Esophagus squamous epithelium (tissue), 4 donors: ENCODE data around the gene GAS7.

ENCODE experiments used
- POLR2A ChIP-seq, 4 donors: fragments of 450-650 bp; IDR thresholded peaks; one replicate each; pipeline ENCODE4 v1.6.1; 2017; ENCODE audit warnings: antibody characterized with exemption in 4 of 4, mild to moderate bottlenecking in 4 of 4, moderate library complexity in 3 of 4
- TF ChIP-seq, protein P1 (sequence below), 6 experiments: fragments of 450-650 bp in 4 of 6; fragments of 200-600 bp in 2 of 6; sonication (generic) in 2 of 6; IDR thresholded peaks; one replicate each; pipeline ENCODE4 v1.5.1; 2016 to 2019; ENCODE audit warnings: antibody characterized with exemption in 6 of 6, mild to moderate bottlenecking in 4 of 6, moderate library complexity in 4 of 6

DNA sequence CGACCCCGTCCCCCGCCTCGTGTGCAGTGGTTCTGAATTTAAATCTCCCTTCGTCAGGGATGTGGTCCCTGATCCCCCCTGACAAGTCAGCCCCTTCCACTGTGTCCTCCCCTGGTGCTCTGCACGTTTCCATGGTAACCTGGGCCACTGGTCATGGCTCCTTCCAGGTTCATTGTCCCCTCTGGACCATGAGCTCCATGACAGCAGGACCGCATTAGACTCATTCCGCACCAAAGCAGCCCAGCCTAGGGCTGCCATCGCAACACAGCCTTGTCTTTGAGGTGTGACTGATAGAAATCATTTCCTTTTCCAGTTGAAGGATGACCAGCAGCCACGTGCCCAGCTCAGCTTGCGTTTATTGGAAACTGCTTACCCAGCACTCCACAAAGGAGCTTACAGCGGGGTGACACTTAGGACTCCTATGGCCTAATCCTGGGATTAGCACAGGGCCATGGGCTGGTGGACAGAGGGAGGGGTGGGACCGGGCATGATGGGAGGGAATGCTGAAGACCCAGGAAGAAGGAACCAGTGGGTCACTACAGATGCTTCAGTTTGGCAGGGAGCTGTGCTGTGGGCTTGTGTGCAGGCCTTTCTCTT, 300.9 kb downstream of the GAS7 start:
- TF ChIP-seq, protein P1, sequence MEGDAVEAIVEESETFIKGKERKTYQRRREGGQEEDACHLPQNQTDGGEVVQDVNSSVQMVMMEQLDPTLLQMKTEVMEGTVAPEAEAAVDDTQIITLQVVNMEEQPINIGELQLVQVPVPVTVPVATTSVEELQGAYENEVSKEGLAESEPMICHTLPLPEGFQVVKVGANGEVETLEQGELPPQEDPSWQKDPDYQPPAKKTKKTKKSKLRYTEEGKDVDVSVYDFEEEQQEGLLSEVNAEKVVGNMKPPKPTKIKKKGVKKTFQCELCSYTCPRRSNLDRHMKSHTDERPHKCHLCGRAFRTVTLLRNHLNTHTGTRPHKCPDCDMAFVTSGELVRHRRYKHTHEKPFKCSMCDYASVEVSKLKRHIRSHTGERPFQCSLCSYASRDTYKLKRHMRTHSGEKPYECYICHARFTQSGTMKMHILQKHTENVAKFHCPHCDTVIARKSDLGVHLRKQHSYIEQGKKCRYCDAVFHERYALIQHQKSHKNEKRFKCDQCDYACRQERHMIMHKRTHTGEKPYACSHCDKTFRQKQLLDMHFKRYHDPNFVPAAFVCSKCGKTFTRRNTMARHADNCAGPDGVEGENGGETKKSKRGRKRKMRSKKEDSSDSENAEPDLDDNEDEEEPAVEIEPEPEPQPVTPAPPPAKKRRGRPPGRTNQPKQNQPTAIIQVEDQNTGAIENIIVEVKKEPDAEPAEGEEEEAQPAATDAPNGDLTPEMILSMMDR (IDR thresholded peaks at IDR 0.05), result no peak
- TF ChIP-seq POLR2A (IDR thresholded peaks at IDR 0.05), result no peak
